ENCODE results near the gene OR1D5. TPM values are rescaled to one million over a fixed set of nuclear protein-coding genes. Genes with fewer than 3 reads are reported as not detected.

The OR1D5 gene
- total and polyA plus RNA-seq, 4 donors: not detected

- 46% methylated on average over 5 of the region's 5 CpGs for WGBS
Observed at GRCh38 chr17:3038941-3039340, 24.5 kb downstream of the OR1D5 start.

GRCh38 chr17:3037259-3037658 is 26.1 kb downstream of the OR1D5 start:
- no peak overlapping the region for H3K27ac ChIP-seq (ENCODE audit: low read depth in 1 of 2, low read length in 2 of 2)
- 76% methylated on average over 9 of the region's 9 CpGs for whole genome bisulfite sequencing
- DNase-seq (ENCODE audit: low spot score): no peak

More at GRCh38 chr17:3038941-3039340, 24.5 kb downstream of the OR1D5 start:
- Histone ChIP-seq H3K9ac (ENCODE audit: low read depth in 1 of 2, low read length in 2 of 2) (no peak overlapping the region), H3K4me3 (ENCODE audit: low read depth in 1 of 3, low read length in 3 of 3) (no peak overlapping the region), H3K36me3 (ENCODE audit: control insufficient read depth in 4 of 4, insufficient read depth in 3 of 4, low read depth in 1 of 4, low read length in 3 of 4) (no peaks in the 10 kb centered on the region), H3K4me1 (ENCODE audit: control insufficient read depth in 4 of 4, insufficient read depth in 4 of 4, low read length in 3 of 4) (no peaks in the 10 kb centered on the region), H3K27me3 (ENCODE audit: control insufficient read depth in 4 of 4, insufficient read depth in 4 of 4, low read length in 3 of 4) (peaks cover 0 to 4% (median 0%) of the 10 kb centered on the region in 4 donors), H3K27ac (ENCODE audit: low read depth in 1 of 2, low read length in 2 of 2) (no peak overlapping the region), H3K9me3 (ENCODE audit: control insufficient read depth in 4 of 4, low read length in 3 of 4) (peaks cover 0 to 4% (median 4%) of the 10 kb centered on the region in 4 donors)
- DNase-seq (ENCODE audit: low spot score): no peak
- no peak for TF ChIP-seq NR2F2 (IDR thresholded peaks at IDR 0.05)
- no peak for TF ChIP-seq JUND (IDR thresholded peaks at IDR 0.05)
- no peak for TF ChIP-seq YY1 (IDR thresholded peaks at IDR 0.05)
- TF ChIP-seq EGR1 (IDR thresholded peaks at IDR 0.05; ENCODE audit: low read depth in 2 of 2): no peak
- no peak for TF ChIP-seq HNF4A (conservative IDR thresholded peaks at IDR 0.05)
- no peak for TF ChIP-seq ATF3 (IDR thresholded peaks at IDR 0.05)
- no peak for TF ChIP-seq HNF4G (IDR thresholded peaks at IDR 0.05)
- no peak for TF ChIP-seq REST (IDR thresholded peaks at IDR 0.05)
- TF ChIP-seq FOXA1 (IDR thresholded peaks at IDR 0.05): no peak
- TF ChIP-seq FOXA2 (IDR thresholded peaks at IDR 0.05): no peak
- no peak for TF ChIP-seq MAX (IDR thresholded peaks at IDR 0.05)
- TF ChIP-seq CTCF (IDR thresholded peaks at IDR 0.05; ENCODE audit: low read depth, low read length, missing input control): no peak

More at GRCh38 chr17:3037259-3037658, 26.1 kb downstream of the OR1D5 start:
- Histone ChIP-seq H3K9me3 (ENCODE audit: control insufficient read depth in 4 of 4, low read length in 3 of 4) (no peaks in the 10 kb centered on the region), H3K4me3 (ENCODE audit: low read depth in 1 of 3, low read length in 3 of 3) (no peak overlapping the region), H3K36me3 (ENCODE audit: control insufficient read depth in 4 of 4, insufficient read depth in 3 of 4, low read depth in 1 of 4, low read length in 3 of 4) (no peaks in the 10 kb centered on the region), H3K27me3 (ENCODE audit: control insufficient read depth in 4 of 4, insufficient read depth in 4 of 4, low read length in 3 of 4) (peaks cover 0 to 4% (median 0%) of the 10 kb centered on the region in 4 donors), H3K9ac (ENCODE audit: low read depth in 1 of 2, low read length in 2 of 2) (no peak overlapping the region), H3K4me1 (ENCODE audit: control insufficient read depth in 4 of 4, insufficient read depth in 4 of 4, low read length in 3 of 4) (no peaks in the 10 kb centered on the region)
- TF ChIP-seq NR2F2 (IDR thresholded peaks at IDR 0.05) (no peak), GABPA (IDR thresholded peaks at IDR 0.05 in 1 of 2, conservative IDR thresholded peaks at IDR 0.05 in 1 of 2) (no peak), SP1 (IDR thresholded peaks at IDR 0.05) (no peak), EGR1 (IDR thresholded peaks at IDR 0.05; ENCODE audit: low read depth in 2 of 2) (no peak), TAF1 (conservative IDR thresholded peaks at IDR 0.05) (no peak), FOXA1 (IDR thresholded peaks at IDR 0.05) (no peak)

All from liver (tissue), 9 donors.